Measurements from ENCODE around the gene AMBRA1. TPM values are rescaled to one million over a fixed set of nuclear protein-coding genes. Genes with fewer than 3 reads are reported as not detected.

The AMBRA1 gene
- total RNA-seq, 1 donor from 2014 or later, result 33.9 TPM

- H3K4me3 ChIP-seq, result no peak overlapping the region
- no peaks in the 10 kb centered on the region for H3K4me1 ChIP-seq
- TF ChIP-seq CTCF (IDR thresholded peaks at IDR 0.05), result no peak
- H3K9me3 ChIP-seq, result no peaks in the 10 kb centered on the region
- H3K27ac ChIP-seq, result no peak overlapping the region
- no peak for ATAC-seq
- intact Hi-C loops (cut with DNase I), result no loop called here
- no peak for DNase-seq
- no peaks in the 10 kb centered on the region for H3K36me3 ChIP-seq
- H3K27me3 ChIP-seq, result no peaks in the 10 kb centered on the region
Observed at GRCh38 chr11:46479601-46480000, 114.2 kb downstream of the AMBRA1 start.

DNA sequence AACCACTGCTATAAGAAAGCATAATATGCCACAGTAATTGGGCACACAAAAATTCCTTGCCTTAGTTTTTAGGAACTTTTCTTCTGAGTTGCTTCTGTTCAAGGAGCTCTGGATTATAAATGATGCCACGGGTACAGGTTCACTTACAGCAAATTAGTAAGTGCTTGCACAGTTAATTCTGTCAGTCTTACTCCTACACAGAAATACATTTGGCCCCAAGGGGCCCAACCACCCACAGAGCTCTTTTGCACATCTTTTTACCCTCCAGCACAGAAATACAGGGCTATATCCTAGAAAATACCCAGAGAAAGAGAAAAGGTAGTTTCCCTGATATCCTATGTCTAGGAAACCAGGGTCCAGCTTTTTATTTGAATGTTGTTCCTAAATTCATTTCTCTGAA lies 115.6 kb downstream of the AMBRA1 start:
- intact Hi-C loops (cut with DNase I), result no loop called here
- DNase-seq, result no peak
- H3K27me3 ChIP-seq, result no peaks in the 10 kb centered on the region
- no peaks in the 10 kb centered on the region for H3K4me1 ChIP-seq
- H3K27ac ChIP-seq, result no peak overlapping the region
- no peaks in the 10 kb centered on the region for H3K36me3 ChIP-seq
- no peaks in the 10 kb centered on the region for H3K9me3 ChIP-seq
- no peak for TF ChIP-seq CTCF (IDR thresholded peaks at IDR 0.05)
- no peak for ATAC-seq
- no peak overlapping the region for H3K4me3 ChIP-seq

DNA sequence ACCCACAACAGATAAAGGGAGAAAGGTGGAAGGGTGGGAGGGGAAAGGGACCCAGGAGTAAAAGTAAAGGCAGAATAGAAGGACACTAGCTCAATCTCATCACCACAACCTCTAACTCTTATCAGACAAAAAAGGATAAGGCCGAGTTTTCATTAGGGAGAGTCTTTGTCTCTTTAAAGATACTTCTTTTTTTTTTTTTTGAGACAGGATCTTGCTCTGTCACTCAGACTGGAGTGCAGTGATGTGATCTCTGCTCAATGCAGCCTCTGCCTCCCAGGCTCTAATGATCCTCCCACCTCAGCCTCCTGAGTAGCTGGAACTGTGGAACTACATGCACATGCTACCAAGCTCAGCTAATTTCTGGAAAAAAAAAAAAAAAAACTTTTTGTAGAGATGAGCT lies 116.7 kb downstream of the AMBRA1 start:
- no peak for TF ChIP-seq CTCF (IDR thresholded peaks at IDR 0.05)
- Histone ChIP-seq H3K27ac (no peak overlapping the region), H3K4me3 (no peak overlapping the region), H3K9me3 (no peaks in the 10 kb centered on the region), H3K36me3 (no peaks in the 10 kb centered on the region), H3K27me3 (no peaks in the 10 kb centered on the region), H3K4me1 (no peaks in the 10 kb centered on the region)
- DNase-seq (no peak), ATAC-seq (no peak)
- intact Hi-C loops (cut with DNase I), result no loop called here

DNA sequence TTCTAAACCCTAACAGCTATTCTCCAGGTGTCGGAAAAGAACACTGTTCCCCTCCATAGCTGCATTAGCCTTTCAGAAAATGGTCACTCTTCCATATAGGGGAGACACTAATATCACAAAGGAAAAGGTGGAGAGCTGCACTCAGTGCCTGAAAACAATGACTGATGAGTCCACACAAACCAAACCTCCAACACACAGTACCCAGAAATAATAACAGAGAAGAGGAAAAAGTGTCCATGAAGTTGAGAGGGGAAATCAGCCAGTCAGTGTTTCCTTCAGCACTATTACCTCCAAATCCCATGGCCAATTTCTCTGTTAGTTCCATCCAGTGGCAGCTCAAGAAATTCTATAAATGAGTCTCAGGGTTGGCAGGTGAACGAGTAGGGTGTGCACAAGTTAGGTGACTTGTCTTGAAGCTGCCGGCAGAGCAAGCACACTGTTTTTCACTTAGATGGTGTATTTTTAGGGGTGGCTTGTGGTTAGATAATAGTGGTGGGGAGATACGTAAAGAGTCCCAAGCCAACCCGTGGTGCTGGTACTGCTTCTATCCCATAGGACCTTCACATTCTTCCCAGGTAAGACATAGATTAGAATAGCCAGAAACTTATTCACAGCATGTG lies 117.8 kb downstream of the AMBRA1 start:
- no peaks in the 10 kb centered on the region for H3K4me1 ChIP-seq
- no peaks in the 10 kb centered on the region for H3K27me3 ChIP-seq
- H3K9me3 ChIP-seq, result no peaks in the 10 kb centered on the region
- H3K27ac ChIP-seq, result no peak overlapping the region
- intact Hi-C loops (cut with DNase I), result no loop called here
- ATAC-seq (no peak), DNase-seq (no peak)
- no peak for TF ChIP-seq CTCF (IDR thresholded peaks at IDR 0.05)
- H3K36me3 ChIP-seq, result no peaks in the 10 kb centered on the region
- no peak overlapping the region for H3K4me3 ChIP-seq

DNA sequence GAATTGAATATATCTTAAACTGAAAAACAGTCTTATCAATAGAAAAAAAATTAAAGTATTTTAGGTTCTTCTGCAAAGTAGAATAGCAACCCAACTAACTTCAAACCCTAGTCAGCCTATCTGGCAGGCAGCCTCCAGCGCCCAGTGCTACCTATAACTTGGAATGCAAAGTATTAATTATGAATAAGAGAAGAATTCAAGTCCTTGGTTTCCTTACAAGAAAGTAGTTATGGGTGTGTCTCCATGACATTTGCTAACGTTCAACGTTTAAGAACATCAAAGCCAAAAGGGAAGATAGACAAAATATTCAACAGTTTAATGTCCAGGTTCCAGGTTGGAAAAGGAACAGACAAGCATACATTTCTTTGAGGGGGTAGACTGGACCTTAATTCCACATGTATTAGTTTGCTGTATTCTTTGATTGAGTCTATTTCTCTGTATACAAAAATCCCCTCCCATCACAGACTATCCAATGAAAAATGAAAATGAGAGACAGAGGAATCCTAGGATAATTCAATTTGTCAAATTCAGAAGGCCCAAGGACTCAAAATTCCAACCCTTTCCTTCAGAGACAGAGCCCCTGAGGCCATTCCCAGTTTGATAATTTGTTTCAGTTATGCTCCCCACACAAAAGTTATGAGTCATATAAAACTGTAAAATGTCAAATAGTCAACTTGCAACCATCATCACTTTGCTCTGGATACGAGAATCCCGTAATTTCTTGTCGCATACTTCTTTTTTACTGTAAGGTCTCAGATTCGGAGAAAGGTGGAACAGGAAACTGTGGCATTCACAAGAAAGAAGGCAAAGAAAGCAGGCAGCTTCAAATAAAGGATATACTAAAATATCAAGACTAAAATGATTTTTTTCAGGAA lies 118.5 kb downstream of the AMBRA1 start:
- ATAC-seq, result no peak
- H3K27me3 ChIP-seq, result no peaks in the 10 kb centered on the region
- no peaks in the 10 kb centered on the region for H3K4me1 ChIP-seq

More for the DNA sequence above, 118.5 kb downstream of the AMBRA1 start:
- DNase-seq, result no peak
- no peaks in the 10 kb centered on the region for H3K9me3 ChIP-seq
- H3K4me3 ChIP-seq, result no peak overlapping the region
- no peaks in the 10 kb centered on the region for H3K36me3 ChIP-seq
- intact Hi-C loops (cut with DNase I), result no loop called here
- H3K27ac ChIP-seq, result no peak overlapping the region
- TF ChIP-seq CTCF (IDR thresholded peaks at IDR 0.05), result no peak

All from upper lobe of right lung (tissue), 1 donor.